ENCODE results near the gene CSF2.

Gene CSF2

DNA sequence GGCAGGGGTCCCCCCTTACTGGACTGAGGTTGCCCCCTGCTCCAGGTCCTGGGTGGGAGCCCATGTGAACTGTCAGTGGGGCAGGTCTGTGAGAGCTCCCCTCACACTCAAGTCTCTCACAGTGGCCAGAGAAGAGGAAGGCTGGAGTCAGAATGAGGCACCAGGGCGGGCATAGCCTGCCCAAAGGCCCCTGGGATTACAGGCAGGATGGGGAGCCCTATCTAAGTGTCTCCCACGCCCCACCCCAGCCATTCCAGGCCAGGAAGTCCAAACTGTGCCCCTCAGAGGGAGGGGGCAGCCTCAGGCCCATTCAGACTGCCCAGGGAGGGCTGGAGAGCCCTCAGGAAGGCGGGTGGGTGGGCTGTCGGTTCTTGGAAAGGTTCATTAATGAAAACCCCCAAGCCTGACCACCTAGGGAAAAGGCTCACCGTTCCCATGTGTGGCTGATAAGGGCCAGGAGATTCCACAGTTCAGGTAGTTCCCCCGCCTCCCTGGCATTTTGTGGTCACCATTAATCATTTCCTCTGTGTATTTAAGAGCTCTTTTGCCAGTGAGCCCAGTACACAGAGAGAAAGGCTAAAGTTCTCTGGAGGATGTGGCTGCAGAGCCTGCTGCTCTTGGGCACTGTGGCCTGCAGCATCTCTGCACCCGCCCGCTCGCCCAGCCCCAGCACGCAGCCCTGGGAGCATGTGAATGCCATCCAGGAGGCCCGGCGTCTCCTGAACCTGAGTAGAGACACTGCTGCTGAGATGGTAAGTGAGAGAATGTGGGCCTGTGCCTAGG lies at the start of gene CSF2:
Gene CSF2 (plus strand): TSS at position 559 of the 783 bp plus-strand sequence. CDS start 35 bp downstream, at position 594.
- DNase-seq, result peak; percentile 49

DNA sequence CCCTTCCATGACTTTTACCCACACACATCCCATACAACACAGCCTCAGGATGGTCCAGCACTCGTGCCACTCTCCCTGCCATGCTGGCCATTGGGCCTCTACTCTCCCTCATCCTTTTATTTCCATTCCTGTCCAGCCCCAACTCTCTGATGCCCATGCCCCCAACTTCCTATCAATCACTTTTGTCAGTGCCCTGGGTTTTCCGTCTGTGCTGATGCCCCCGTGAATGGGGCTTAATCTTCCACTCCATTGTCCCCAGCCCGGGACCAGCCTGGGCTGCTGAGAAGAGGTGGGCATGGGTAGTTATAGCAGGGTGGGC lies 49.5 kb upstream of the CSF2 start:
- DNase-seq, result no peak

DNA sequence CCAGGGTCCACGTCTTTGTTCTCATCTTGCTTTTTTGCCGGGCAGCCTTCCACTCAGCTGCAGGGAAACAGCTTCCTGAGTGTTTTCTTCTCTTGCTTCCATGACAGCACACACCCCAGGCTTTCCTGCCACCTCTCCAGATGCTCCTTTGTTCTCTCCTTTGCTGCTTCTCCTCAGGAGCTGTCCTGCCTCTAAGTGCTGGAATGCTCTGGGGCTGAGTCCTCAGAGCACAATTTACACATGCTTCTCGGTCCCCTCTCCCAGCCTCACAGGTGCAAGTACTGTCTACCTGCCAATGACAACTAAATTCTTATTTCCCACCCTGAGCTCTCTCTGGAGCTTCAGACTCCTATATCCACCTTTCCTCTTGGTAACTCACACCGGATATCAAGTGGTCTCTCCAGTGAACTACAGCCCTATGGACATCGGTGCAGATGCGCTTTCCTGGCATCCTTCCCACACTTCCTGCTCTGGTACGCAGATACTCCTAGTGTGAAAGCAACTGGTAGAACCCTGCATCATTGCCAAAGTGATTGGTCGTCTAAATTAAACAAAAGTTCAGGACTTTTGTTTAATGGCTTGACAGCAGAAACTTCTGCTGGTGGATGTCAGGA lies 48.7 kb upstream of the CSF2 start:
- no peak for DNase-seq

DNA sequence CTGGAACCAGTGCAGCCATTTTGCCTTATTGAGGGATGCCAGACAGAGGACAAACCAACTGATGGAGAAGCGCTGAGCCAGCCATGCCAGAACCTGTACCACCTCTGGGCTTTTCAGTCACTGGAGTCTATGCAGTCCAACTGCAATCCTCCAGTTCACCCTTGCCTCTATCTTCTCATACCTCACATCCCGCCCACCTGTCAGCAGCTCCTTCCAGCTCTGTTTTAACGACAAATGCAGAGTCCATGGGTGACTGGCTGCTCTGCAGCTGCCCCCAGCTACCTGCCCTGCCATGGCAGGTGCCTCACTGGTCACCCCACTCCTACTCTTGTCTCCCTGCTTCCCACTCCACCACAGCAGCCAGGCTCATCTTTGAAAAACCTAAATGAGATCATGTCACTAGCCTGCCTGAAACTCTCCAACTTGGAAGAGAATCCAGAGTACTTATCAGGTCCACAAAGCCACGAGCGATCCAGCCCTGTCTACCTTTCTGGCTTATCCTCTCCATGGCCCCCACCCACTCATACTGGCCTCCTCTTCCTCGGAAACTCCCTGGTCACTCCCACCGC lies 48.1 kb upstream of the CSF2 start:
- DNase-seq, result no peak

DNA sequence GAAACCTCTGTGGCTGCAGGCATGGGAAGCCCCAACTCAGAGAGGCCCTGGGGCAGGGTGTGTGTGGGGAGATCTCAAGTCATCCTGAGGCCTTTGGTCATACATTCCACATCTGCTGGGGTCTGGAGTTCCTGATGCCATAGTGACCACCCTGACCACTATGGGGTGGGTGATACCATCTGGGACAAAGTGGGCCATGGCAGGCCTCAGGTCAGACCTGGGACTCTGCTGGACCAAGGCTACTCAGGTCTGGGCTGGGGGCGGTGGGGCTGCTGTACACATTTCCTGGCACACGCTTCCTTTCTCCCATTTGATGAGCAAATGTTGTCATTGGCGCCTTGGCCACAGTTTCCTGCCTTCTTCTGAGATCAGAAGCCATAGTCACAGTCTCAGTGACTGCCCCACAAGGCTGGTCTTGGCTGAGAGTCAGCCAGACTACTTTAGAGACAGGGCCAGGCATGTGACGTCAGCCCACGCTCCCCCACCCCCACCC lies 47.0 kb upstream of the CSF2 start:
- DNase-seq, result peak; percentile 70

DNA sequence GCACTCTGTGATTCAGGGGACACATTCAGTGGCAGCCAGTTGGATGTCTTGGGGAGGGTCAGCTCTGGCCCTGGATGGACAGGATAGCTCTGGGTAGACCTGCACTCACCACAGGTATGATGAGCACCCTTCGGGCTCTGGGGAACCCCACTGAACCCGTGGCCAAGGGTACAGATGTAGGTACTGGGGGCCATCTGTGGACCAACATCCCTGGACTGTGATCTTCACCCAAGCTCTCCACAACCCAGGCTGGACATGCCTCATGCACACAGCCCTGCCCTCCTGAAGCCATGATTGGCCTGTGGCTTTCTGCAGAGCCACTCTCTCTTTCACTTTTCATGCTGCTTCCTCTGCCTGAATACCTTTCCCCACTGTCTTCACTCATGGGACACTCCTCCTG lies 46.6 kb upstream of the CSF2 start:
- no peak for DNase-seq

DNA sequence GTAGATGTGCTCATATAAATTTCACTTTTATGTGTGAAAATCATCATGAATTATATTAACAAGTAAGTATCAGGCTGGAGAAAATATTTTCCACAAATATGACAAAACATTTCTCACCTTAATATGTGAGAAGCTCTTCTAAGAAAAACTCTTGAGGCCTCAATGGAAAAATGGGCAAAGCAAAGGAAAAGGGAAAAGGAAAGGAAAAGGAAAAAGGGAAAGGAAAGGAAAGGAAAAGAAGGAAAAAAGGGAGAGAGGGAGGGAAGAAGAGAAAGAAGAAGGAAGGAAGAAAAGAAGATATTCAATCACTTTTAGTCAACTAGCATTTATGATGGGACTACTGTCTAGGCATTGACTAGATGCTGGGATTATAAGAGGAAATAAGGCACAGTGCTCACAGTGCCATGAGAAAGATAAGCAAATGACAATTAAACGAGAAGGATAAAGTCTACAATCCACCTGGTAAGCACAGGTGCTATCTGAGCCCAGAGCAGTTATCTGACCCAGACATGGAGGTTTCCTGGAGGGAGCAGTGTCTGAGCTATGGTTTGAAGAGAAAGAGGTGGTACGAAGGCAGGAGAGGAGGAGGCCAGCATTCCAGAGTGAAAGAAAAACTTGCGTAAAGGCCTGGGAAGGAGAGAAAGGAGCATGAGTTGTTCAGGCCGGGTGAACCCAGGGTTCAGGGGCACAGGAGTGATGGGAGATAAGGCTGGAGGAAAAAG lies 43.8 kb upstream of the CSF2 start:
- no peak for DNase-seq

DNA sequence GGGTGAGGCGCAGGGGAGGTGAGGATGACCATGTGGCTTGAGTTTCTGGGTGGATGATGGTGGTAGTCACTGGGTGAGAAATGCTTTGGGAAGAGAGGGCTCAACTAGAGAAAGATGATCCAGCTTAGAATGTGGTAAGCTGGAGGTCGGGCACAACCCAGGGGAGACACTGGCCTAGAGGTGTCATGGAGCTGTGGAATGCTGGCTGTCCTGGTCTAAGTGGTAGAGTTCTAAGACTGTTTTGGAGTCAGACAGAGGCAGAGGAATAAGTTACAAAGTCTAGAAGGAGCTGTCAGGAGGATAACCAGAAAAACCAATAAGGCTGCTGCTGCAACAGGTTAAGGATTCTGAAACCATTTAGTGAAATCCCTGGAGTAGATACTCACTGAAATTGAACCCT lies 43.0 kb upstream of the CSF2 start:
- no peak for DNase-seq

DNA sequence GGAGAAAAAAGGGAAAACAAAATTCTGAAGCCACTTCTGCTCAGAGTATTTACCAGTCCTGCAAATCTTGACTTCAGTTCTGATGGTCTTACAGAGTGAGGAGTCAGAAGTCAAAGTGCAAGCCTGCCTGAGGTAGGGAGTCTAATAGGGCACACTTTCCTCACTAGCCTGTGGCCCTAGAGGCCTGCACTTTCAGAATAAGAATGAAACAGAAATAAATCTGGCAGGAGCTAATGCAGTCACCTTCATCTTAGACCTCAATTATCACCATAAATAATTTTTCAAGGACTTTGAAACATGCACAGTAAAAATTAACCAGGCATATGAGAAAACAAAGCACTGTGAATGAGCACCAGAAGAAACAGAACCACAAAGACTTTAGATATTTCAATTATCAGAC lies 41.4 kb upstream of the CSF2 start:
- no peak for DNase-seq

DNA sequence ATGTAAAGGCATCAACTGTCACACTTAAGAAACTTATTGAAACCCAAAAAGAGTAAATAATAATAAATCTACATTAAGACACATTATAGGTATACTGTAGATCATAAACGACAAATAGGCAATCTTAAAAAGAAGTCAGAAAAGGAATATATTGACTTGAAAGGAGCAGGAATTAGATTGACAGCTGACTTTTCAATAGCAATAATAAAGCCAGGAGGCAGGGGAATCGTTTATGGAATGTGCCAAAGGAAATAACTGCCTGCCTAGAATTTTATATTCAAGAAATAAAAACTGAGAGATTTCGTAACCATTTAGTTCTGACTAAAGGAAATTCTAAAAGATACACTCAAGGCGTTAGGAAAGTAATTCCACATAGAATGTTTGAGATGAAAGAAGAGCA lies 40.5 kb upstream of the CSF2 start:
- DNase-seq, result no peak

DNA sequence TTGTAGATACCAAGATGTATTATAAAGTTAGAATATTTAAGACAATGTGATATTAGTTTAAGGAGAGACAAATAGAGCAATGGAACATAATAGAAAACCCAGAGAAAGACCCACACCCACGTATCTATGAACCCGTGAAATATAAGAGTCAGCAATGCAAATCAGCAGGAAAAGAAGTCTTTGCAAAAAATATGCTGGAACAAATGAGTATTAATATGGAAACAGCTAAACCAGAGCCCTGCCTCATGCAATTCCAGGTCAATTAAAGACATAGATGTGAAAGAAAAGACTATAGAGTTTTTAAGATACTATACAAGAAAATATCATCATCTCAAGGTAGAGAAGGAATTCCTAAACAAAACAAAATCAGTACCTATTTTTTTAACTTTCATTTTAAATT lies 36.2 kb upstream of the CSF2 start:
- no peak for DNase-seq

DNA sequence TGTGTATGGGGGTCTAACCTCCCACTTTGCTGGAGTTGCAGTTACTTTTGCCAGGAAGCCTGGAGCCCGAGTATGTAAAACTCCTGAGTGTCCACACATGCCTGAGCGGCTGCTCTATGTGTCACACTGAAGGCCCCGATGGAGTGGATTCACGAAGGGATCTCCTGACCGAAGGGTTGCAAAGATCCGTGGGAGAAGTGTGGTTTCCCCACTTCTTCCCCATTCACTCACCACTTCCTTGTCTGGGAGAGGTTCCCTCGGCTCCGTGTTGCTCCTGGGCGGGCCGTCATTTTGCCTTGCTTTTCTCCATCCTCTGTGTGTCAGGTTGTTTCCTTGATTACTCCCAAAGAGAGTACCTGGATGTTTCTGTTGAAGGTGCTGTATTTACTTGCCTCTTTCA lies 29.4 kb upstream of the CSF2 start:
- DNase-seq, result no peak

DNA sequence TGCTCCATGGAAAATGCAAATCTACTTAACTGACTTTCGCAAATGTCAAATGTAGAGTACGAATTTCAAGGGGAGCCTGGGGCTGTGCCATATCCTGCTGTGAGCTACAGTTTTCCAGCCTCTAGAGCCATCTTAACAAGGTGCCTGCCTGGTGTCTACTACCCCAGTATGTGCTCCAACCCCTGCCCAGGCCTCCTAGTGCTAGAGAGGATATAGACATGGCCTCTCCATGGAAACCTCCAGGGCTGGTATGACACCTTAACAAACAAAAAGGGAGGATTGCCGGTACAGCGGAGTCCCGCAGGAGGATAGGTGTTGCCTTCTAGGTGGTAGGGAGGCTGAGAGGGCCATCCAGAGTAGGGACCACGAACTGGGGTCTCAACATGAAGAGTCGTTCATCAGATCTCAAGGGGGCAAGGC lies 26.7 kb upstream of the CSF2 start:
- DNase-seq, result no peak

DNA sequence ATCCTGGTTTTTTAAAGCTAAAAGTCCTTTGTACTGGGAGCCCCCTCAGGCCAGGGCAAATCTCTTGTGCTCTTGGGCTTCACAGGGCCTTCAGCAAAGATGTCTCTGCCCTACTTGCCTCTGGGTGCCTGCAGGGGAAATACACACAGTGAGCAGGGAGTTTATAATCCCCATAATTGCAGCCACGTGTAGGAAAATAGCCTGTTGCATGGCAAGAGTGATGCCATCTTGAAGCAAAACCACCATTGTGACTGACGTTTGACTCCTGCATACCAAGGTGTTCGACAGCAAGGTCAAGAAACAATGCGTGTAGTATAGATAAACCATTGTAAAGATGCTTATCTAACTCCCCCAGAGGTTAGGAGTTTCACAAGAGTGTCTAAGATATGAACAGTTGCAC lies 24.5 kb upstream of the CSF2 start:
- no peak for DNase-seq

DNA sequence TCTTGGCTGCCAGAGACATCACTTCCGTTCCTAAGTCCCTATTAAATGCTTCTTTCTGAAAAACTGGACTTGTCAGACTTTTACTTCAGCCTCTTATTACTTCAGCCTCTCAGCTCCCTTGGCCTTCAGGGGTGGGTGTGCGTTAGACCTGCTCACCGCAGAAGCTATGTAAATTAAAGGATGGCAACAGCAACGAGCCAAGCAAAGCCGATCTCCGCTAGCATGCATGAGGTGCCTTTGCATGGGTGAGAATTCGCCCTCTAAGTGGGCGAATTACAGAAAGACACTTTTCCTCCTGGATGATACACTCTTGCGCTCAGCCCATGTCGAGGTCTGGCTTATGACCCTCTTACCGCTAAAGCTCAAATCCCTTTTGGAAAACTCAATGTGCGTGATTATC lies 24.0 kb upstream of the CSF2 start:
- no peak for DNase-seq

DNA sequence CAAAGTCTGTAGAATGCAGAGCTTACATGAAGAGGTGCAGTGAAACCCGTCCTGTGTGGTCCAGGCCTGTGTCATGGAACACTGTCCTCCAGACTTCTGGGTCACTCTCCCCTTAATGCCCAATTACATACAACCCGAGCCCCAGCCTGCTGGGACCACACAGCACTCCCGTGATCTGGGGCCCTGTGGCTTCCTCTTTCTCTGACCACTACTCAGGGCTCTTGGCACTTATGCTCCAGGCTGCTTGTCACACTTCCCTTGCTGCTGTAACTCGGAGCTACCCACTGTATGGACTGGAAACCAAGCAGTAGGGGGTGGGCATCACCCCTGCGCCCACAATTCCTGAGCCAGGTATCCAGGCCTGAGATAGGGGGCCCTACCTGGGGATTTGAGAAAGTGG lies 23.5 kb upstream of the CSF2 start:
- DNase-seq, result no peak

DNA sequence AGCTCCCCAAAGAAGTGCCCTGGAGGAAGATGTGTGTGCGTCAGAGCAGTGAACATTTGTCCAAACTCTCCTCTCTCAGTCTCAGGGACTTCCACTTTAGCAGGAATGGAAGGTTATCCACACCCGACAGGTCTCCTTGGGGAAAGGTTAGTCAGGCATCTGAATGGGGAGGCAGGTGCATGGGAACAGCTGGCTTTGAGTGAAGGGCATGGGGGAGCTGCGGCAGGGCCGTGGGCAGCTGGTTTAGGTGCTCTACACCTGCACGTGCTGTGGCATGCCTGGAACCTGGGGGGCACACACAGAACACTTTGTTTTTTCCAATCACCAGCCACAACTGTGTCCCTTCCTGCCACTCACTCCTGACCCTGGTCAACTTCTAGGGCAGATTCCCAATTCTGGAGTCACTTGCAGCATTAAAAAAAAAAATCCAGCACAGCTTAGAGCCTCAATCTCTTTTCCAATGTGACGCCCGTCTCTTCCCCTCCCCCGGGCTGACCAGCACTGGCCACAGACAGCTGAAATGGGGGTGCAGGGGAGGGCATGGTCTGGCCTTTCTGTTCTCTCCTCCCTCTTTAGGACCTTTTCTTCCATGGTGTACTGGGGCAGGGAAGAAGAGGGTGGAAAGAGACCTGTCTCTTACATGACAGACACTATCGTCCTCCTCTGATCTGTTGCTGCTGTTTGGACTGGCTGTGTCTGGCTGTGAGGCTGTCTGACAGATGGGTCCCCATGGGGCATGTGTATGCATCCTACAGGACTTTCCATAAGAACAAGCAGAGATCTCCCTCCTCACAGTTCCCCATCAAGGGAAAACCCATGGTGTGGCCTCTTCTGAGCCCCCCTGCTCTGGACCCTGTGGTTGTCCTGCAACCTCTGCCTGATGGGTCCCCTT lies 22.7 kb upstream of the CSF2 start:
- no peak for DNase-seq

DNA sequence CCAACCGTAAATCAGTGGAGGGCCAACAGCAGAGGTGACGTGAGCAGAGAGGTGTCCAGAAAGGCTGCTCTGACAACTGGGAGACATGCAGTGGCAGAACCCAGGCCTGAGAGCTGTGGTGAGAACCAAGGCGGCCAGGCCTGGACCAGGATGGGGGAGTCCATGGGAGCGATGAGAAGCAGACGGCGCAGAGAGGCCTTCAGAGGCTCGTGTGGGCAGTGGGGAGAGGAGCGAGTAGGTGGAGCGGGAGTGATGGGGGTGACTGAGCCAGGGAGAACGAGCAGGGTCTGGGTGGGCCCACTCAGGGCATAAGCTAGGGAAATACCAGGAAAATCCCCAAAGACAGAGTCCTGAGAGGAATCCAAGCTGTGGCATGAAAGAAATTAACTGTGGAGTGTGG lies 21.1 kb upstream of the CSF2 start:
- DNase-seq, result no peak

DNA sequence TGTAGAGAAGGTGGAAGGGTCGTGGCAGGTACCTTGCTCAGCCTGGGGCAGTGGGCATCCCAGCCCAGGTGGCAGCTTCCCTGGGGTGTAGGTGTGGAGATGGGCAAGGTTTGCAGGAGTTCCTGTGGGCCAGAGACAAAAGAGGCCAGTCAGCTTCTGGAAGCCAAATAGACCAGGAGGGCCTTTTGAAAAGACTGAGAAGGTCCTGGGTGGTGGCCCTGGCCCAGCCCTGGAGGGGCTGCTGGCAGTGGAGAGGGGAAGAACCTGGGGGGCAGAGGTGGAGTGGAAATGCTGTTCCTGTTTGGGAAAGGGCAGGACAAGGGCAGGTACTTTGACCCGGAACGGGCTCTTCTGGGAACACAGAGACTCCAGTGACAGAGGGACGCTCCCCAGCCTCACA lies 20.1 kb upstream of the CSF2 start:
- no peak for DNase-seq

DNA sequence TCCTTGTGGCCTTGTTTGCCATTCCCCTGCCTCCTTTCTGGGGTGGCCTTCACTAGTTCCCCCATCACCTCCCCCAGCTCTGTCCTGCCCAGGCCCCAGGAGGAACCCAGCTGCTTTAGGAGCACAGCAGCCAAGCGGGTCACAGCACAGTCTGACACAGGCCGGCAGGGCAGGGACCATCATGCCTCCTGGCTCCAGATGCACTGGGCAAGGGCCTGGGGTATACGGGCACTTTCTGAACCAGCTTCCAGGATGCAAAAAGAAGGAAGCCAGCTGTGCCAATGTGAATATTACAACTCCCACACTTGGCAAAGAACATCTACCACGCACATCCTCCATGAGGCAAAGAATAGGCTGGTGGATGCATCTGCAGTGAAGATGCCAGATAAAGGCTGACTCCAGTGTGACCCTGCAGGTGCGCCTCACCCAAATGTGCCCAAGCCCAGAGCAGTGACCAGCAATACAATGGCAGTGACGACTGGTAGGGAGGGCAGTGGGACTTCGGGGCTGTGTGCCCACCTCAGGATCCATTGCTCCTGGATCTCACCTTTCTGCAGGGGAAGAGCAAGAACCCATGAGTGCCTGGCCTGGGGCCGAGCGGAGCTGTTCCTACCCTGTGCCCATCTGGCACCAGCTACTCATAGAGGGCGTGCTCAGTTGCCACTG lies 19.4 kb upstream of the CSF2 start:
- DNase-seq, result no peak

DNA sequence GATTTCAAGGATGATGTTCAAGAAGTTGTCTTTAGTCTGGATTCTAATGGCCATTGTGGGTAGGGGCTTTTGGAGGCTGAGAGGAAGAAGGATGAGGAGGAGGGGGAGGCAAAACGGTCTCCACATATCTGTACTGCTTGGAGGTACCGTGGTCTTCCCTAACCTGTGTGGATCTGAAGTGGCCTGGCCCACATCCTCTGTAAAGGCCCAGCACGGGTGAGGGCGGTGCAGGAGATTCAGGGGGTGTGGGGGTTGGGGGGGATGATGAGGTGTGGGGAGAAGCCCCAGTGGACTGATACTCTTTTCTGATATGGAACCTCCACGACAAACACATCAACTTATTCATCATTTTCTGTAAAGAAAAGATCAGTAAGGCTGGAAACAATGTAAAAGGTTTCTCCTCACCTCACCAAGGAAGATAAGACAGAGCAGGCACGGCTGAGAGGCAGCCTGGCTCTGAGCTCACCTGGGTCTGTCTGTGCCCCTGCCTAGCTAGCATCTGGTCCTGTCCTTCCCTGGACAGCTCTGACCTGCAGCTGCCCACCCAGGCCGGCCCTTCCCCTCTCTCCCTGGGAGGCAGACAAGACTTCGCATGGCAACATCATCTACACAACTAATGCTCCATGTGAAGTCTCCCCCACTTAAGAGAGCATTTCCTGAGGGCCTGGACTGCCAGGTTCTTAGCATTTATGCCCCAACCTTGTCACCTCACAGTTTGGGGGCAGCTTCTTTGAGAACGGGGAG lies 18.7 kb upstream of the CSF2 start:
- no peak for DNase-seq

DNA sequence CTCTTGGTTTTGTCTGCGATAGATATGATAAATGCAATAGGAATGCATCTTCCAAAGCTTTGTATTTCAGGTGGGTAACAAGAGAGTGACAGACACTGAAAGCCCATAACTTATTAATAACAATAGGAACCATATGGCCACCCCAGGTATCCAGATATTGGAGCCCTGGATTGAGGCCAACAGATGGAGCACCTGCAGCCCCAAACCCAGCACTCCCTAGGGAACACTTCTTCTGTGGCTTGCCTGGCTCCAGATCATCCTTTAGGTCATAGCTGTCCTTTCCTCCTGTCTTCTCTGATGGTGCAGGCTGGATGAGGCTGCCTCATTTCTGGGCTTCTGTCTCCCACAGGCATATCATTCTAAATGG lies 18.2 kb upstream of the CSF2 start:
- no peak for DNase-seq

All from stimulated activated CD8-positive, alpha-beta memory T cell treated with anti-CD3 and anti-CD28 coated beads, Interleukin-4, amount 100 ng/mL, for 48 hours (primary cell).